IMR-90 (cell line): ENCODE results near the gene TEX261.
"Not testable (repeated sequence)": the region's sequence is repeated elsewhere in the genome, so short reads cannot be mapped to it uniquely, and the experiment has no call there.

Experiments
- CEBPB ChIP-seq: IDR thresholded peaks from 2 replicates; pipeline ENCODE4 v1.6.1; 2012; ENCODE audit warnings: low read depth, low read length, improper control_type of control experiment
- CTCF ChIP-seq: conservative IDR thresholded peaks from 2 replicates; pipeline ENCODE4 v1.5.1; 2012; ENCODE audit warnings: mild to moderate bottlenecking, low read depth, low read length, improper control_type of control experiment
- MXI1 ChIP-seq: IDR thresholded peaks from 2 replicates; pipeline ENCODE4 v1.6.1; 2012; ENCODE audit warnings: low read depth, mild to moderate bottlenecking, low read length, moderate library complexity, borderline replicate concordance
- POLR2A ChIP-seq: IDR thresholded peaks from 2 replicates; pipeline ENCODE4 v1.6.1; 2012; ENCODE audit warnings: mild to moderate bottlenecking, low read depth, low read length
- RFX5 ChIP-seq: IDR thresholded peaks from 2 replicates; pipeline ENCODE4 v1.8.0; 2012; ENCODE audit warnings: low read depth, mild to moderate bottlenecking, low read length, moderate library complexity
- TF ChIP-seq, protein P1 (sequence below): fragments of 150-350 bp; IDR thresholded peaks from 2 replicates; pipeline ENCODE4 v1.6.1; 2016; ENCODE audit warnings: low read depth, mild to moderate bottlenecking, low read length, moderate library complexity, borderline replicate concordance

- TF ChIP-seq CTCF, MXI1, CEBPB, RFX5, POLR2A: not testable (repeated sequence)
- TF ChIP-seq, protein P1, sequence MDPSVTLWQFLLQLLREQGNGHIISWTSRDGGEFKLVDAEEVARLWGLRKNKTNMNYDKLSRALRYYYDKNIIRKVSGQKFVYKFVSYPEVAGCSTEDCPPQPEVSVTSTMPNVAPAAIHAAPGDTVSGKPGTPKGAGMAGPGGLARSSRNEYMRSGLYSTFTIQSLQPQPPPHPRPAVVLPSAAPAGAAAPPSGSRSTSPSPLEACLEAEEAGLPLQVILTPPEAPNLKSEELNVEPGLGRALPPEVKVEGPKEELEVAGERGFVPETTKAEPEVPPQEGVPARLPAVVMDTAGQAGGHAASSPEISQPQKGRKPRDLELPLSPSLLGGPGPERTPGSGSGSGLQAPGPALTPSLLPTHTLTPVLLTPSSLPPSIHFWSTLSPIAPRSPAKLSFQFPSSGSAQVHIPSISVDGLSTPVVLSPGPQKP: not testable (repeated sequence)
Measured at GRCh38 chr2:70998885-70999284, 4.2 kb upstream of the TEX261 start.
